Measurements from ENCODE around the gene ARMH3.

GRCh38 chr10:101838416-101838970 lies 217.5 kb downstream of the ARMH3 start:
- no peak for TF ChIP-seq CTCF (conservative IDR thresholded peaks at IDR 0.05; ENCODE audit: low read length)
- TF ChIP-seq EZH2phosphoT487 (IDR thresholded peaks at IDR 0.05; ENCODE audit: borderline replicate concordance, low read depth, low read length), result no peak
